HFF-Myc (cell line): ENCODE measurements around the gene COP1.

Experiments used
- DNase-seq: peaks from one replicate; pipeline ENCODE4 v3.0.0-alpha.2; 2011; ENCODE audit warnings: low read depth; ENCODE audit errors: extremely low read depth
- H3K4me3 ChIP-seq: replicated peaks from 2 replicates; pipeline ENCODE4 v1.5.1; 2011; ENCODE audit warnings: low read depth, mild to moderate bottlenecking, control low read depth, low read length
- CTCF ChIP-seq: IDR thresholded peaks from 2 replicates; pipeline ENCODE4 v1.5.1; 2012; ENCODE audit warnings: mild to moderate bottlenecking, low read depth, low read length, control low read depth; ENCODE audit errors: missing control alignments

COP1 gene

GRCh38 chr1:175981128-175981527 is 226.0 kb downstream of the COP1 start:
- H3K4me3 ChIP-seq = no peak overlapping the region
- no peak for DNase-seq
- TF ChIP-seq CTCF = no peak

GRCh38 chr1:175978926-175979325 is 228.2 kb downstream of the COP1 start:
- no peak for TF ChIP-seq CTCF
- H3K4me3 ChIP-seq = no peak overlapping the region
- no peak for DNase-seq

DNA sequence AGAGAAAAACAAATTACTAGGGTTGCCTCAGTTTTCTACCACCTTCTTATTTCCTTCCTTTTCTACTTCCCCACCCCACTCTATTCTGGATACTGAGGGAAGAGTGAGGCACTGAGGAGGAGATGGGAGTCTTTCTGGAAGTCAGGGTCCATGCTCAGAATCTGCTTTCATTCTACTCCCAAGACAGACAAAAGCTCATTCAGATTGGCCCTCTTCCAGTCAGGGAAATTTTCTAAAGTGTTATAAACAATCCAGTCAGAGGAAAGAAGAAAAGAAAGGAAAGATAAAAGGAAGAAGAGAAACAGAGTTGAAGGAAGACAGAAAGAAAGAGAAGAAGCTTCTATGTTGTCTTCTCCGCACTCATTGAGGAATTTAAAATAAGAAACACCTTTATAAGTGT is 228.6 kb downstream of the COP1 start:
- TF ChIP-seq CTCF = no peak
- no peak for DNase-seq
- H3K4me3 ChIP-seq = no peak overlapping the region

- no peak for DNase-seq
- no peak for TF ChIP-seq CTCF
- no peak overlapping the region for H3K4me3 ChIP-seq
Observed at GRCh38 chr1:175976865-175977642, 230.0 kb downstream of the COP1 start.

DNA sequence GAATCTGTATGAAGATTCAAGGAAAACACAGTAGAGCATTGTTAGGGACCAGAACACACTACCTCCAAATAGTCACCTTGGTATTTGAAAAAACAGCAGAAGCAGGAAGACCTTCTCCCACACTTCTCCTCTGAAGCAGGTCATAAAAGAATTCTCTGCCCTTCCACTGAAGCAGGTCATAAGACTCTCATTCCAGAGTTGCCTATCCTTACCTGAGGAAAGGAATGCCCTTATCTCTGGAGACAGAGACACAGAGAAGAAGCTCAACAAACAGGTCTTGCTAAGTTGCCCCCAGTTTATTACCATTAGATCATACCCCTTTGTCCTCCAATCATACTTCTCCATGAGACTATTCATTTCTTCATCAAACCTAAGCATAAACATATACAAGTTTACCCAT is 237.9 kb downstream of the COP1 start:
- no peak for TF ChIP-seq CTCF
- DNase-seq = no peak
- no peak overlapping the region for H3K4me3 ChIP-seq

- no peak for TF ChIP-seq CTCF
- H3K4me3 ChIP-seq = no peak overlapping the region
- DNase-seq = no peak
Observed at GRCh38 chr1:175968486-175969172, 238.5 kb downstream of the COP1 start.
